GM19351 (cell line): ENCODE results near the gene ZNF839.
"Not testable (repeated sequence)": the region's sequence is repeated elsewhere in the genome, so short reads cannot be mapped to it uniquely, and the experiment has no call there.

Source experiments
- ATAC-seq: cut with Tn5 transposase; IDR thresholded peaks from one replicate; pipeline ENCODE4 v1.9.1; 2021; ENCODE audit warnings: mild to moderate bottlenecking, moderate library complexity; ENCODE audit not compliant: unreplicated experiment

ZNF839 gene

DNA sequence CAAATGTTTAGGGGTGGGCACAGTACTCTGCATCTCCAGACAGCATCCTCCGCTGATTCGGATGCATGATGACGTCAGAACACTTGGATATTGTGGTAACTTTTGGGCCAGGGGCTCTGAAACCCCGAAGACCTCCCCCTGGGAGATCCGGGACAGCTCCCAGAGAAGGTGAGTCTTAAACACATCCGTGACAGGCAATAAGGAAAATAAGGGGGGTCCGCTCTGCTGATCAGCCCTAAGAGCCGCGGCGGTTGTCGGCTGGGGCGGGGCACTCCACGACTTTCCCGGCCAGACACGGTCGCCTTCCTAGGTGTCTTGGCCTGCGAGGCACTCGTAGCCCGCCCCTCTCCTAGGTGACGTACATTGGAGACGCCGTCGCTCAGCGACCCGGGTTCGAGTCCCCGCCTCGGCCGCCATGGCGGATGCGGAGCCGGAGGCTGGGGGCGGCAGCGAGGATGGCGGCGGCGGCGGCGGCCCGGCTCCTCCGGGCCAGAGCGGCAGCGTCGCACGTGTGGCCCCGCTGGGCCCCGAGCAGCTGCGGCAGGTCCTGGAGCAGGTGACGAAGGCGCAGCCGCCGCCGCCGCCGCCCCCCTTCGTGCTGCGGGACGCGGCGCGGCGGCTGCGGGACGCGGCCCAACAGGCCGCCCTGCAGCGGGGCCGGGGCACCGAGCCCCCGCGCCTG, at the start of gene ZNF839:
ZNF839 (plus strand) TSS at position 396 of the 682 bp plus-strand sequence; CDS start at position 416, 20 bp downstream.
- ATAC-seq, result peak; percentile 63

- ATAC-seq, result no peak
Measured at GRCh38 chr14:102272392-102272791, 47.2 kb upstream of the ZNF839 start.

DNA sequence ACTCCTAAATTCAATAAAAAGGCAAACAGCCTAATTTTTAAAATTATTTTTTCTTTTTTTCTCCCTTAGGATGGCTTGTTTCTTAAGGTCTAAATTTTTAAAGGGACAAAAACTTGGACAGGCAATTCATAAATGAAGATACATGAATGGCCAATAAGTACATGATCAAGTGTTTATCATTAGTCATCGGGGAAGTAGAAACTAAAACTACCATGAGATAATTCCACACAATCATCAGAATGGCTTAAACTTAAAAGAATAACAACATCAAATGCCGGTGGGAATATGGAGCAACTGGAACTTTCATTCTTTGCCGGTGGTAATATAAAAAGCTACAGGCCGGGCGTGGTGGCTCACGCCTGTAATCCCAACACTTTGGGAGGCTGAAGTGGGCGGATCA, 43.7 kb upstream of the ZNF839 start:
- ATAC-seq, result no peak

GRCh38 chr14:102277874-102278630, 41.5 kb upstream of the ZNF839 start:
- no peak for ATAC-seq

DNA sequence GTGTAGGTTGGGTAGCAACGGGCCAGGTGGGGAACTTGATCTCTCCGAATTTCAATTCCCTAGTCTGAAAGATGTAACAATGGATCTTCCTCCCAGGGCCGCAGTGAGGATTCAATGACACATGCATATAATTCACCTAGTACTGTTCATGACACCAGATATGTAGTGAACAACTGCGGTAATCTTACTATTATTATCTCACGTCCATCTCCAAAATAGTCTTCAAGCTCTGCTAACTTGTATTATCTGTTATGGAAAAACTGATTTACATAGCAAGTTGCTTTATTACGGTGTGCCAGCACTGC, 41.0 kb upstream of the ZNF839 start:
- no peak for ATAC-seq

DNA sequence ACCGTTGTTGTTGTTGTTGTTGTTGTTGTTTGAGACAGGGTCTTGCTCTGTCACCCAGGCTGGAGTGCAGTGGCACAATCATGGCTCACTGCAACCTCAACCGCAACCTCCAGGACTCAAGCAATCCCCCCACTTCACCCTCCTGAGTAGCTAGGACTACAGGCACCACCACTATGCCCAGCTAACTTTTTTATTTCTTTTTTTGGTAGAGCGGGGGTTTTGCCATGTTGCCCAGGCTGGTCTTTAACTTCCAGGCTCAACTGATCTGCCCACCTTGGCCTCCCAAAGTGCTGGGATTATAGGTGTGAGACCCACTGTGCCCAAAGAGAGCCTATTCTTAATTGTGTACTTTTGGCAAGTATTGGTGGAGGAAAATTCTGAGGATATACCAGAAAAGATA, 40.3 kb upstream of the ZNF839 start:
- no peak for ATAC-seq

DNA sequence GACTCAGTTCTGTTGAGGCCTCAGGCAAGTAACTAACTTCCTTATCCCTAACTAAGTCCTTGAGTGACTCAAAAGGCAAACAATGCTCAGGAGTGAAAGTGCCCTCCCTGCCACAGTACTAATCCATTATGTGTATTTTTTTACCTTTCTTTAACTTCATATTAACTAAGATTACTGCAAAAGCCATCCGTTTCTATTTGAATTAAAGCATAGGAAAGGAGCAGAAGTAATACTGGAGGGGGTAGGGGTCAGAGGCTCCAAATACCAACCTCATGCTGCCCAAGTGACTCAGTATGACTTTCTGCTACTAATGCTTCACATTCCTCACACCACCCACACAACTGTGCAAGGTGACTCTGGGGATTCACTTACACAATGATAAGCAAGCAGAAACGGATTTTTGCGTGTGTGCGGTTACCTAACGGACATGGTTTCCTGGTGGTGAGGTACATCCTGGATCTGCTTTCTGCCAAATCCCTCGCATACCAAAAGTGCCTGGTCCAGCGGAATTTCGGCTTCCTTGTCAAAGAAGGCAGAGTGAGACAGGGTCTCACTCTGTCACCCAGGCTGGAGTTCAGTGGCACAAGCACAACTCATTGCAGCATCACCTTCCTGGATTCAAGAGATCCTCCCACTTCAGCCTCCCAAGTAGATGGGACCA, 39.7 kb upstream of the ZNF839 start:
- ATAC-seq, result no peak

DNA sequence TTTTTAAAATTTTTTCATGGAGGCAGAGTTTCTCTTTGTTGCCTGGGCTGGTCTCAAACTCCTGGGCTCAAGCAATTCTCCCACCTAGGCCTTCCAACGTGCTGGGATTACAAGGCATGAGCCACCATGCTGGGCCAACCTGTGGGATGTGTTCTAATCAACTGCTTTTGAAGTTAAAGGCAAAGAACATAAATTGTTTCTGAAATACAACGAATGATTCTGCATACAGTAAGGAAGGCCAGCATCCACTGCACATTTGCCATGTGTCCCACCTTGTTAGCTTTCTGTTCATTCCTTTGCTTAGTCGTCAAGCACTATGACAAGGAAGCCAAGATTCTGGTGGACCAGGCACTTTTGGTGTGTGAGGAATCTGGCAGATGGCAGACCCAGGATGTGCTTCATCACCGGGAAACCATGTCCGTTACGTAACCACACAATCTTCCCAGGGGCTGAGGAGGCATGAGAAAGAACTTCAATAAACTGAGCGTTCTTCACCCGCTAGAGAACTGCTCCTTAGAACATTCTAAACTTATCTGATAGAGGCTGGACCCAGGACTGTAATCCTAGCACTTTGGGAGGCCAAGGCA, 39.1 kb upstream of the ZNF839 start:
- no peak for ATAC-seq

DNA sequence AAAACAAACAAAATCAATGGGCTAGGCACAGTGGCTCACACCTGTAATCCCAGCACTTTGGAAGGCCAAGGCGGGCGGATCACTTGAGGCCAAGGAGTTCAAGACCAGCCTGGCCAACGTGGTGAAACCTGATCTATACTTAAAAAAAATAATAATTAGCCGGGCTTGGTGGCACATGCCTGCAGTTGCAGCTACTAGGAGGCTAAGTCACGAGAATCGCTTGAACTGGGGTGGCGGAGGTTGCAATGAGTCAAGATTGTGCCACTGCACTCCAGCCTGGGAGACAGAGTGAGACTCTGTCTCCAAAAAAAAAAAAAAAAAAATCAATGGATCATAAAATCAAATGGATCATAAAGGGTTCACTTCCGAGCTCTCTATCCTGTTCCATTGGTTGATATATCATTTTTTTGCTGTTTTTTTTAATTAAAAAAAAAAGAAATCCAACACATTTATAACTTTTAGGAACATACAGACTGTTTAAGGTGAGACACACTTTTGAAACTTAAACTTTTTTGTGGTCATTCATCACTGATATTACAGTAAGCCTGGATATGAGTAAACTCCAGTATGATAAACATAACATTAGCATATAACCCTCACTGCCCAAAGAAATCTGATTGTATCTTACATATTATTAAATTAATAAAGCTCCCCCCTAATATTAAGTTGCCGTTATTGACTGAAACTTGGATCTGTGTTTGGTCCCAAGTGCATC, 36.6 kb upstream of the ZNF839 start:
- no peak for ATAC-seq

- ATAC-seq, result no peak
Measured at GRCh38 chr14:102283631-102284129, 35.9 kb upstream of the ZNF839 start.

DNA sequence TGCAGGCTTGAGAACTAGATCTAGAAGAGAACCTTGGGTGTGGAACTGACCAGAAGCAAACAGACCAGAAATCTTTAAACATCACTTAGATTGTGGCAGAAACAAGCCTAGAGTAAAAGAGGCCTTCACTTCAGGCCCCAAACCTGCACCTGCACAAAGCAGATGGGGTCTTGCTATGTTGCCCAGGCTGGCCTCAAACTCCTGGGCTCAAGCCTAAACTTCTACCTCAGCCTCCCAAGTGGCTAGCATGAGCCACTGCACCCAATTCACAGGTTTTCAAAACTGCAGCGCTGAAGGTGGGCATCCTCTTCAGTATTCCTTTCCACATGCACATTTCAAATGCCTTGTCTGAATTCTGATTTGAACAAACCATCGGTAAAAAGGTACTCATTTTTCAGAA, 34.4 kb upstream of the ZNF839 start:
- no peak for ATAC-seq

GRCh38 chr14:102288139-102288538, 31.4 kb upstream of the ZNF839 start:
- ATAC-seq, result no peak

DNA sequence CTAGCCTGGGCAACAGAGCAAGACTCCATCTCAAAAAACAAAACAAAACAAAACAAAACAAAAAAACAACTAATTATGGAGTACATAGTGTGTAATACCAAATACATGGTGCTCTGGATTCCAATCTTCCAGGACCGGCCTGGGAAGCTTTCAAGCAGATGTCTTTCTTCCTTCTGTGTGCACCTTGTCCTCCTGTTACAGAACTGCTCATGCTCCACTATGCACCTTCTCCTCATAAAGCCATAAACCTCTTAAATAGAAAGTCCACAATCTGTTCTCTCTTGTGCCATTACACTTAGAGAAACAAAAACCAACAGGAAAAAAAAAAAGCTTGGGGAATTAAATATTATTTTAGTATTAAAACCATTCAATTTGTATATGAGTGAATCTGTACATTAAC, 27.1 kb upstream of the ZNF839 start:
- ATAC-seq, result no peak

GRCh38 chr14:102293781-102294180, 25.8 kb upstream of the ZNF839 start:
- ATAC-seq, result no peak

DNA sequence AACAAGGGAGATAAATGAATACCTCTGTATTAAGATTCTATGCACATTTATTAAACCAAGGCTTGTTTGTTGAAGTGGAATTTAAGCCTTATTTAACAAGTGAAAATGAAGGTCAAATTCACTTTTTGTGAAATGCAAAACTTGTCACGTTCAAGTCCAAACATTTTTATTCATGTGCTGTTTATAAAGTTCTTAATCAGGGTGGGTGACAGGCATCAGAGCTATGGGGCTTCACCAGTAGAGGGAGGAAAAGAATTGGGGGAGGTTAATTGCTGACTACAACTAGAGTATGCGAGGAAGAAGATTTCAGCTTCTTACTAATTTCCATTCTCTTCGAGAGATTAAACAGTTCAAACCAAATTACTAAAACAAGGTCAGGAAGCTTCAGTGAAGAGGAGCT, 24.3 kb upstream of the ZNF839 start:
- ATAC-seq, result no peak

DNA sequence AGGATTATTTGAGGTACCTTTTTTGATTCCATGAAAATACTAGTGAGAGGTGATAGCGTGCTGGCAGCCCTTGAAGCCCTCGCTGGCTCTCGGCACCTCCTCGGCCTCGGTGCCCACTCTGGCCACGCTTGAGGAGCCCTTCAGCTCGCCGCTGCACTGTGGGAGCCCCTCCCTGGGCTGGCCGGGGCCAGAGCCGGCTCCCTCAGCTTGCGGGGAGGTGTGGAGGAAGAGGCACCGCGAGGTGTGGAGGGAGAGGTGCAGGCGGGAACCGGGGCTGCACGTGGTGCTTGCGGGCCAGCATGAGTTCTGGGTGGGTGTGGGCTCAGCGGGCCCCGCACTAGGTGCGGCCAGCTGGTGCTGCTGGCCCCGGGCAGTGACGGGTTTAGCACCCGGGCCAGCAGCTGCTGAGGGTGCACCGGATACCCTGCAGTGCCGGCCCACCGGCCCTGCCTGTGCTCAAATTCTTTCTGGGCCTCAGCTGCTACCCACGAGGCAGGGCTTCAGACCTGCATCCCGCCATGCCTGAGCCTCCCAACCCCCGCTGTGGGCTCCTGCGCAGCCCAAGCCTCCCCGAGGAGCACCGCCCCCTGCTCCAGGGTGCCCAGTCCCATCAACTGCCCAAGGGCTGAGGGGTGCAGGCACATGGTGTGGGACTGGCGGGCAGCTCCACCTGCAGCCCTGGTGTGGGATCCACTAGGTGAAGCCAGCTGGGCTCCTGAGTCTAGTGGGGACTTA, 21.9 kb upstream of the ZNF839 start:
- ATAC-seq, result no peak

DNA sequence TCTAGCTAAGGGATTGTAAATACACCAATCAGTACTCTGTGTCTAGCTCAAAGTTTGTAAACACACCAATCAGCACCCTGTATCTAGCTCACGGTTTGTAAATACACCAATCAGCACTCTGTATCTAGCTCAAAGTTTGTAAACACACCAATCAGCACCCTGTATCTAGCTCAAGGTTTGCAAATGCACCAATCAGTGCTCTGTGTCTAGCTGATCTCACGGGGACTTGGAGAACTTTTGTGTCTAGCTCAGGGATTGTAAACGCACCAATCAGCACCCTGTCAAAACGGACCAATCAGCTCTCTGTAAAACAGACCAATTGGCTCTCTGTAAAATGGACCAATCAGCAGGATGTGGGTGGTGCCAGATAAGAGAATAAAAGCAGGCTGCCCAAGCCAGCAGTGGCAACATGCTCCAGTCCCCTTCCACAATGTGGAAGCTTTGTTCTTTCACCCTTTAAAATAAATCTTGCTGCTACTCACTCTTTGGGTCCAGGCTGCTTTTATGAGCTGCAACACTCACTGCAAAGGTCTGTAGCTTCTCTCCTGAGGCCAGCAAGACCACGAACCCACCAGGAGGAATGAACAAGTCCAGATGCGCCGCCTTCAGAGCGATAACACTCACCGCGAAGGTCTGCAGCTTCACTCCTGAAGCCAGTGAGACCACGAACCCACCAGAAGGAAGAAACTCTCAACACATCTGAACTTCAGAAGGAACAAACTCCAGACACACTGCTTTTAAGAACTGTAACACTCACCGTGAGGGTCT, 21.1 kb upstream of the ZNF839 start:
- not testable (repeated sequence) for ATAC-seq

GRCh38 chr14:102303664-102304063, 15.9 kb upstream of the ZNF839 start:
- no peak for ATAC-seq
